ENCODE measurements around the gene ACOT7. TPM values are rescaled to one million over a fixed set of nuclear protein-coding genes. Genes with fewer than 3 reads are reported as not detected.
A peak's percentile ranks its signal among the peaks of the same experiment; 100 is the strongest.

The ACOT7 gene
- total and polyA plus RNA-seq, 10 donors, result 10.6 to 31.5 (median 20.3) TPM

- WGBS, 5 donors, result 64 to 81% (median 73%) methylated on average over 8 of the region's 8 CpGs
- peak; percentile 86 for DNase-seq
- TF ChIP-seq POLR2AphosphoS5 (IDR thresholded peaks at IDR 0.05) (peak; percentile 80 to 88 (median 80)), POLR2A (IDR thresholded peaks at IDR 0.05) (no peak), CTCF (IDR thresholded peaks at IDR 0.05 in 8 of 11, conservative IDR thresholded peaks at IDR 0.05 in 3 of 11) (no peak)
- Histone ChIP-seq H3K4me3 (no peak overlapping the region), H3K27ac (peak overlapping the region in 7 of 8 donors; percentile 48 to 82 (median 70)), H3K4me1 (peaks cover 15 to 66% (median 37%) of the 10 kb centered on the region in 6 donors), H3K9me3 (no peaks in the 10 kb centered on the region), H3K36me3 (peaks cover 0 to 5% (median 0%) of the 10 kb centered on the region in 6 donors), H3K27me3 (replicated peaks in 1 of 7) (peaks cover 0 to 51% (median 24%) of the 10 kb centered on the region in 7 donors)
- intact Hi-C loops (cut with DNase I; ENCODE audit: low total_unique reads), result no loop called here
Measured at GRCh38 chr1:6257541-6258069, 136.0 kb downstream of the ACOT7 start.

- WGBS, 5 donors, result 80 to 87% (median 83%) methylated on average over 11 to 13 of the region's 13 CpGs
- peak overlapping the region in 6 of 8 donors; percentile 62 to 82 (median 73) for H3K27ac ChIP-seq
- H3K36me3 ChIP-seq, result peaks cover 0 to 5% (median 0%) of the 10 kb centered on the region in 6 donors
- no peak for DNase-seq
- H3K4me3 ChIP-seq, result no peak overlapping the region
- intact Hi-C loops (cut with DNase I; ENCODE audit: low total_unique reads), result no loop called here
- H3K9me3 ChIP-seq, result no peaks in the 10 kb centered on the region
- H3K27me3 ChIP-seq (replicated peaks in 1 of 7), result peaks cover 0 to 51% (median 18%) of the 10 kb centered on the region in 7 donors
- TF ChIP-seq CTCF (IDR thresholded peaks at IDR 0.05 in 8 of 11, conservative IDR thresholded peaks at IDR 0.05 in 3 of 11), result no peak
- TF ChIP-seq POLR2A (IDR thresholded peaks at IDR 0.05), result no peak
- no peak for TF ChIP-seq POLR2AphosphoS5 (IDR thresholded peaks at IDR 0.05)
- peaks cover 15 to 57% (median 33%) of the 10 kb centered on the region in 6 donors for H3K4me1 ChIP-seq
Measured at GRCh38 chr1:6256645-6257044, 136.9 kb downstream of the ACOT7 start.

- Histone ChIP-seq H3K27ac (no peak overlapping the region), H3K4me1 (peaks cover 7 to 55% (median 31%) of the 10 kb centered on the region in 6 donors), H3K4me3 (no peak overlapping the region), H3K9me3 (no peaks in the 10 kb centered on the region), H3K27me3 (replicated peaks in 1 of 7) (peaks cover 0 to 52% (median 15%) of the 10 kb centered on the region in 7 donors), H3K36me3 (peaks cover 0 to 5% (median 0%) of the 10 kb centered on the region in 6 donors)
- TF ChIP-seq POLR2AphosphoS5 (IDR thresholded peaks at IDR 0.05) (no peak), POLR2A (IDR thresholded peaks at IDR 0.05) (no peak), CTCF (IDR thresholded peaks at IDR 0.05 in 8 of 11, conservative IDR thresholded peaks at IDR 0.05 in 3 of 11) (no peak)
- DNase-seq, result no peak
- intact Hi-C loops (cut with DNase I; ENCODE audit: low total_unique reads), result no loop called here
- WGBS, 5 donors, result 77 to 87% (median 85%) methylated on average over 12 to 16 of the region's 16 CpGs
Measured at GRCh38 chr1:6254691-6255090, 138.9 kb downstream of the ACOT7 start.

GRCh38 chr1:6253380-6253779 lies 140.2 kb downstream of the ACOT7 start:
- Histone ChIP-seq H3K36me3 (peaks cover 0 to 5% (median 0%) of the 10 kb centered on the region in 6 donors), H3K9me3 (no peaks in the 10 kb centered on the region), H3K4me3 (no peak overlapping the region), H3K27me3 (replicated peaks in 1 of 7) (peaks cover 0 to 52% (median 25%) of the 10 kb centered on the region in 7 donors), H3K27ac (no peak overlapping the region), H3K4me1 (peaks cover 6 to 52% (median 28%) of the 10 kb centered on the region in 6 donors)
- intact Hi-C loops (cut with DNase I; ENCODE audit: low total_unique reads), result no loop called here
- no peak for TF ChIP-seq POLR2AphosphoS5 (IDR thresholded peaks at IDR 0.05)
- no peak for TF ChIP-seq POLR2A (IDR thresholded peaks at IDR 0.05)
- no peak for TF ChIP-seq CTCF (IDR thresholded peaks at IDR 0.05 in 8 of 11, conservative IDR thresholded peaks at IDR 0.05 in 3 of 11)
- WGBS, 5 donors, result 87 to 96% (median 90%) methylated on average over 8 to 9 of the region's 9 CpGs
- no peak for DNase-seq
